ENCODE results near the gene SLC25A22.

SLC25A22 gene

GRCh38 chr11:796565-797295 lies 1.4 kb downstream of the SLC25A22 start:
- Histone ChIP-seq H3K36me3 (ENCODE audit: control insufficient read depth in 5 of 5, insufficient read depth in 5 of 5, low read length in 5 of 5) (peaks cover 0 to 36% (median 20%) of the 10 kb centered on the region in 5 donors), H3K27ac (ENCODE audit: low read depth, low read length) (peak overlapping the region; percentile 69), H3K4me1 (ENCODE audit: control insufficient read depth in 5 of 5, insufficient read depth in 5 of 5, low read length in 5 of 5) (peaks cover 1 to 50% (median 35%) of the 10 kb centered on the region in 5 donors), H3K9ac (ENCODE audit: low read length in 5 of 5) (peak overlapping the region in 4 of 5 donors; percentile 29 to 78 (median 62)), H3K9me3 (ENCODE audit: control insufficient read depth in 5 of 5, low read length in 5 of 5) (no peaks in the 10 kb centered on the region), H3K27me3 (ENCODE audit: control insufficient read depth in 5 of 5, insufficient read depth in 4 of 5, low read length in 5 of 5) (no peaks in the 10 kb centered on the region), H3K4me3 (ENCODE audit: low read depth in 1 of 5, low read length in 5 of 5) (peak overlapping the region; percentile 71 to 80 (median 75))

- H3K4me1 ChIP-seq (ENCODE audit: control insufficient read depth in 5 of 5, insufficient read depth in 5 of 5, low read length in 5 of 5) = peaks cover 1 to 53% (median 35%) of the 10 kb centered on the region in 5 donors
- no peaks in the 10 kb centered on the region for H3K9me3 ChIP-seq (ENCODE audit: control insufficient read depth in 5 of 5, low read length in 5 of 5)
- H3K36me3 ChIP-seq (ENCODE audit: control insufficient read depth in 5 of 5, insufficient read depth in 5 of 5, low read length in 5 of 5) = peaks cover 0 to 33% (median 15%) of the 10 kb centered on the region in 5 donors
- no peaks in the 10 kb centered on the region for H3K27me3 ChIP-seq (ENCODE audit: control insufficient read depth in 5 of 5, insufficient read depth in 4 of 5, low read length in 5 of 5)
- peak overlapping the region; percentile 71 to 80 (median 75) for H3K4me3 ChIP-seq (ENCODE audit: low read depth in 1 of 5, low read length in 5 of 5)
- peak overlapping the region in 4 of 5 donors; percentile 57 to 86 (median 74) for H3K9ac ChIP-seq (ENCODE audit: low read length in 5 of 5)
- peak overlapping the region; percentile 69 for H3K27ac ChIP-seq (ENCODE audit: low read depth, low read length)
These were observed 2.2 kb downstream of the SLC25A22 start for GRCh38 chr11:795634-796564.

GRCh38 chr11:794766-795633 lies 3.1 kb downstream of the SLC25A22 start:
- Histone ChIP-seq H3K27me3 (ENCODE audit: control insufficient read depth in 5 of 5, insufficient read depth in 4 of 5, low read length in 5 of 5) (peaks cover 0 to 3% (median 0%) of the 10 kb centered on the region in 5 donors), H3K9ac (ENCODE audit: low read length in 5 of 5) (peak overlapping the region in 2 of 5 donors; percentile 33 to 86), H3K4me3 (ENCODE audit: low read depth in 1 of 5, low read length in 5 of 5) (peak overlapping the region in 4 of 5 donors; percentile 24 to 77 (median 69))

GRCh38 chr11:794013-794765 lies 3.9 kb downstream of the SLC25A22 start:
- peaks cover 0 to 17% (median 7%) of the 10 kb centered on the region in 5 donors for H3K36me3 ChIP-seq (ENCODE audit: control insufficient read depth in 5 of 5, insufficient read depth in 5 of 5, low read length in 5 of 5)
- no peak overlapping the region for H3K27ac ChIP-seq (ENCODE audit: low read depth, low read length)
- H3K4me1 ChIP-seq (ENCODE audit: control insufficient read depth in 5 of 5, insufficient read depth in 5 of 5, low read length in 5 of 5) = peaks cover 1 to 53% (median 35%) of the 10 kb centered on the region in 5 donors
- no peaks in the 10 kb centered on the region for H3K9me3 ChIP-seq (ENCODE audit: control insufficient read depth in 5 of 5, low read length in 5 of 5)
- no peak overlapping the region for H3K9ac ChIP-seq (ENCODE audit: low read length in 5 of 5)
- H3K27me3 ChIP-seq (ENCODE audit: control insufficient read depth in 5 of 5, insufficient read depth in 4 of 5, low read length in 5 of 5) = peaks cover 3 to 7% (median 5%) of the 10 kb centered on the region in 5 donors
- H3K4me3 ChIP-seq (ENCODE audit: low read depth in 1 of 5, low read length in 5 of 5) = no peak overlapping the region

More at GRCh38 chr11:794766-795633, 3.1 kb downstream of the SLC25A22 start:
- Histone ChIP-seq H3K9me3 (ENCODE audit: control insufficient read depth in 5 of 5, low read length in 5 of 5) (no peaks in the 10 kb centered on the region), H3K36me3 (ENCODE audit: control insufficient read depth in 5 of 5, insufficient read depth in 5 of 5, low read length in 5 of 5) (peaks cover 0 to 25% (median 11%) of the 10 kb centered on the region in 5 donors), H3K27ac (ENCODE audit: low read depth, low read length) (peak overlapping the region; percentile 41), H3K4me1 (ENCODE audit: control insufficient read depth in 5 of 5, insufficient read depth in 5 of 5, low read length in 5 of 5) (peaks cover 1 to 53% (median 35%) of the 10 kb centered on the region in 5 donors)

GRCh38 chr11:793556-793955 lies 4.5 kb downstream of the SLC25A22 start:
- Histone ChIP-seq H3K9ac (ENCODE audit: low read length in 5 of 5) (no peak overlapping the region), H3K36me3 (ENCODE audit: control insufficient read depth in 5 of 5, insufficient read depth in 5 of 5, low read length in 5 of 5) (peaks cover 0 to 14% (median 7%) of the 10 kb centered on the region in 5 donors), H3K4me3 (ENCODE audit: low read depth in 1 of 5, low read length in 5 of 5) (no peak overlapping the region), H3K4me1 (ENCODE audit: control insufficient read depth in 5 of 5, insufficient read depth in 5 of 5, low read length in 5 of 5) (peaks cover 1 to 52% (median 35%) of the 10 kb centered on the region in 5 donors), H3K27ac (ENCODE audit: low read depth, low read length) (no peak overlapping the region), H3K27me3 (ENCODE audit: control insufficient read depth in 5 of 5, insufficient read depth in 4 of 5, low read length in 5 of 5) (peaks cover 7 to 14% (median 9%) of the 10 kb centered on the region in 5 donors), H3K9me3 (ENCODE audit: control insufficient read depth in 5 of 5, low read length in 5 of 5) (no peaks in the 10 kb centered on the region)

- no peak overlapping the region for H3K9ac ChIP-seq (ENCODE audit: low read length in 5 of 5)
- peaks cover 1 to 48% (median 32%) of the 10 kb centered on the region in 5 donors for H3K4me1 ChIP-seq (ENCODE audit: control insufficient read depth in 5 of 5, insufficient read depth in 5 of 5, low read length in 5 of 5)
- H3K27ac ChIP-seq (ENCODE audit: low read depth, low read length) = no peak overlapping the region
- no peak overlapping the region for H3K4me3 ChIP-seq (ENCODE audit: low read depth in 1 of 5, low read length in 5 of 5)
- peaks cover 0 to 14% (median 7%) of the 10 kb centered on the region in 5 donors for H3K36me3 ChIP-seq (ENCODE audit: control insufficient read depth in 5 of 5, insufficient read depth in 5 of 5, low read length in 5 of 5)
- peaks cover 7 to 20% (median 12%) of the 10 kb centered on the region in 5 donors for H3K27me3 ChIP-seq (ENCODE audit: control insufficient read depth in 5 of 5, insufficient read depth in 4 of 5, low read length in 5 of 5)
- H3K9me3 ChIP-seq (ENCODE audit: control insufficient read depth in 5 of 5, low read length in 5 of 5) = no peaks in the 10 kb centered on the region
These were observed 5.2 kb downstream of the SLC25A22 start for GRCh38 chr11:792873-793272.

GRCh38 chr11:792535-792821 lies 5.6 kb downstream of the SLC25A22 start:
- H3K9me3 ChIP-seq (ENCODE audit: control insufficient read depth in 5 of 5, low read length in 5 of 5) = no peaks in the 10 kb centered on the region
- H3K27me3 ChIP-seq (ENCODE audit: control insufficient read depth in 5 of 5, insufficient read depth in 4 of 5, low read length in 5 of 5) = peaks cover 7 to 21% (median 12%) of the 10 kb centered on the region in 5 donors
- H3K27ac ChIP-seq (ENCODE audit: low read depth, low read length) = no peak overlapping the region
- peaks cover 1 to 44% (median 28%) of the 10 kb centered on the region in 5 donors for H3K4me1 ChIP-seq (ENCODE audit: control insufficient read depth in 5 of 5, insufficient read depth in 5 of 5, low read length in 5 of 5)
- no peak overlapping the region for H3K9ac ChIP-seq (ENCODE audit: low read length in 5 of 5)
- H3K36me3 ChIP-seq (ENCODE audit: control insufficient read depth in 5 of 5, insufficient read depth in 5 of 5, low read length in 5 of 5) = peaks cover 0 to 14% (median 7%) of the 10 kb centered on the region in 5 donors
- no peak overlapping the region for H3K4me3 ChIP-seq (ENCODE audit: low read depth in 1 of 5, low read length in 5 of 5)

- H3K36me3 ChIP-seq (ENCODE audit: control insufficient read depth in 5 of 5, insufficient read depth in 5 of 5, low read length in 5 of 5) = peaks cover 0 to 14% (median 7%) of the 10 kb centered on the region in 5 donors
- H3K9ac ChIP-seq (ENCODE audit: low read length in 5 of 5) = no peak overlapping the region
- H3K4me1 ChIP-seq (ENCODE audit: control insufficient read depth in 5 of 5, insufficient read depth in 5 of 5, low read length in 5 of 5) = peaks cover under 1 to 38% (median 22%) of the 10 kb centered on the region in 5 donors
- no peak overlapping the region for H3K4me3 ChIP-seq (ENCODE audit: low read depth in 1 of 5, low read length in 5 of 5)
- no peaks in the 10 kb centered on the region for H3K9me3 ChIP-seq (ENCODE audit: control insufficient read depth in 5 of 5, low read length in 5 of 5)
- peaks cover 7 to 22% (median 12%) of the 10 kb centered on the region in 5 donors for H3K27me3 ChIP-seq (ENCODE audit: control insufficient read depth in 5 of 5, insufficient read depth in 4 of 5, low read length in 5 of 5)
- H3K27ac ChIP-seq (ENCODE audit: low read depth, low read length) = no peak overlapping the region
These were observed 6.2 kb downstream of the SLC25A22 start for GRCh38 chr11:791658-792534.

All from subcutaneous abdominal adipose tissue (tissue), 5 donors.